Endothelial cell of umbilical vein (primary cell): ENCODE results near the gene RASSF6. TPM values are rescaled to one million over a fixed set of nuclear protein-coding genes. Genes with fewer than 3 reads are reported as not detected.

Experiments
- BruUV-seq: library from RNA; stranded (reverse); fragments of 400-500 nt; replicated peaks from 2 replicates; lab custom pipeline; 2021; lab: Mats Ljungman, UMichigan
- CTCF ChIA-PET: fragments of 300-600, 350-600 bp; sonication (Branson Sonifier 250); formaldehyde crosslinking; loops from one replicate; lab custom pipeline; 2021; ENCODE audit warnings: antibody characterized with exemption, inconsistent platforms; lab: Charles Lee
- POLR2A ChIA-PET: fragments of 300-600, 350-600 bp; sonication (Branson Sonifier 250); formaldehyde crosslinking; loops from one replicate; lab custom pipeline; 2021; ENCODE audit warnings: antibody characterized with exemption, inconsistent platforms; lab: Charles Lee
- DNase-seq: peaks from one replicate; pipeline ENCODE4 v3.0.0-alpha.2; 2011; ENCODE audit warnings: low read depth, low spot score
- FAIRE-seq: peaks from 2 replicates; lab custom pipeline; 2011; peaks lifted over from hg19 to GRCh38; lab: Jason Lieb, UNC
- H2AFZ ChIP-seq: 2 replicates; pipeline ENCODE4 v1.6.0; 2012; ENCODE audit warnings: low read depth, low read length, control low read depth, inconsistent platforms
- H3K27ac ChIP-seq: 2 replicates; pipeline ENCODE4 v1.5.1; 2011; ENCODE audit warnings: low read depth, mild to moderate bottlenecking, control low read depth, low read length, moderate library complexity; ENCODE audit not compliant: insufficient read depth
- H3K27me3 ChIP-seq, 2 experiments: 2 replicates each; pipeline versions ENCODE4 v1.6.0 to v1.6.1; 2011; ENCODE audit warnings: low read length in 2 of 2, mixed read lengths in 1 of 2; ENCODE audit not compliant: control insufficient read depth in 2 of 2, insufficient read depth in 2 of 2
- H3K36me3 ChIP-seq, 2 experiments: 2 replicates in 1 of 2; 3 replicates in 1 of 2; pipeline ENCODE4 v1.5.1; 2011; ENCODE audit warnings: low read length in 2 of 2, mild to moderate bottlenecking in 1 of 2, moderate library complexity in 1 of 2; ENCODE audit not compliant: control insufficient read depth in 2 of 2, insufficient read depth in 2 of 2; ENCODE audit errors: extremely low read depth in 1 of 2
- H3K4me1 ChIP-seq: 3 replicates; pipeline ENCODE4 v1.5.1; 2011; ENCODE audit warnings: mild to moderate bottlenecking, low read length; ENCODE audit not compliant: control insufficient read depth, insufficient read depth; ENCODE audit errors: extremely low read depth
- H3K4me2 ChIP-seq: 2 replicates; pipeline ENCODE4 v1.6.1; 2011; ENCODE audit warnings: low read length, control low read depth, mixed read lengths; ENCODE audit not compliant: insufficient read depth
- H3K4me3 ChIP-seq, 3 experiments: fragments of 200-600 bp in 1 of 3; sonication (generic), shearing (Covaris generic) in 1 of 3; replicated peaks in 1 of 3; 2 replicates each; pipeline ENCODE4 v1.5.1; 2011 to 2016; ENCODE audit warnings: control low read depth in 3 of 3, low read length in 3 of 3, mild to moderate bottlenecking in 2 of 3, inconsistent platforms in 1 of 3, low read depth in 1 of 3, moderate library complexity in 1 of 3; ENCODE audit not compliant: insufficient read depth in 1 of 3
- H3K79me2 ChIP-seq: 2 replicates; pipeline ENCODE4 v1.6.0; 2012; ENCODE audit warnings: low read length, inconsistent platforms; ENCODE audit not compliant: control insufficient read depth, insufficient read depth
- H3K9ac ChIP-seq: replicated peaks from 2 replicates; pipeline ENCODE3; 2011; ENCODE audit warnings: low read length, control low read depth; ENCODE audit not compliant: insufficient read depth; ENCODE audit errors: extremely low read depth
- H3K9me1 ChIP-seq: replicated peaks from 3 replicates; pipeline ENCODE4 v1.6.0; 2011; ENCODE audit warnings: mild to moderate bottlenecking, low read length; ENCODE audit not compliant: control insufficient read depth, insufficient read depth; ENCODE audit errors: extremely low read depth
- H3K9me3 ChIP-seq: replicated peaks from 2 replicates; pipeline ENCODE4 v1.5.1; 2012; ENCODE audit warnings: low read length, inconsistent platforms; ENCODE audit not compliant: control insufficient read depth, insufficient read depth
- H4K20me1 ChIP-seq: replicated peaks from 2 replicates; pipeline ENCODE3; 2011; ENCODE audit warnings: mild to moderate bottlenecking, low read length; ENCODE audit not compliant: control insufficient read depth, insufficient read depth; ENCODE audit errors: extremely low read depth
- CTCF ChIP-seq, 2 donors: IDR thresholded peaks; 1 replicate in 1 of 2; 2 replicates in 1 of 2; pipeline ENCODE4 v1.5.1; 2011; ENCODE audit warnings: low read length in 2 of 2, mild to moderate bottlenecking in 2 of 2, moderate library complexity in 2 of 2, control low read depth in 1 of 2, inconsistent platforms in 1 of 2, low read depth in 1 of 2; ENCODE audit not compliant: insufficient read depth in 1 of 2; ENCODE audit errors: extremely low read depth in 1 of 2
- EZH2 ChIP-seq: IDR thresholded peaks from 2 replicates; pipeline ENCODE4 v1.6.1; 2012; ENCODE audit warnings: borderline replicate concordance, low read depth, mild to moderate bottlenecking, moderate library complexity, low read length, inconsistent platforms; ENCODE audit not compliant: severe bottlenecking
- FOS ChIP-seq: IDR thresholded peaks from 2 replicates; pipeline ENCODE4 v1.6.1; 2011; ENCODE audit warnings: mild to moderate bottlenecking, low read length, moderate library complexity, borderline replicate concordance; ENCODE audit not compliant: insufficient read depth
- GATA2 ChIP-seq: IDR thresholded peaks from 2 replicates; pipeline ENCODE4 v1.7.0; 2011; ENCODE audit warnings: low read depth, mild to moderate bottlenecking, moderate library complexity, mixed read lengths, low read length; ENCODE audit not compliant: insufficient read length, insufficient read depth
- JUN ChIP-seq: IDR thresholded peaks from 2 replicates; pipeline ENCODE4 v1.6.1; 2011; ENCODE audit warnings: borderline replicate concordance, low read depth; ENCODE audit not compliant: insufficient read length, insufficient read depth
- MAX ChIP-seq: IDR thresholded peaks from 2 replicates; pipeline ENCODE4 v1.6.1; 2011; ENCODE audit not compliant: insufficient read depth, insufficient read length
- MYC ChIP-seq: IDR thresholded peaks from one replicate; pipeline ENCODE4 v1.6.1; 2011; ENCODE audit warnings: mild to moderate bottlenecking, low read depth, low read length
- POLR2A ChIP-seq: IDR thresholded peaks from 2 replicates; pipeline ENCODE4 v1.6.1; 2012; ENCODE audit warnings: low read depth, mild to moderate bottlenecking, control low read depth, low read length
- POLR2AphosphoS5 ChIP-seq: IDR thresholded peaks from 2 replicates; pipeline ENCODE4 v1.6.1; 2012; ENCODE audit warnings: low read depth, mild to moderate bottlenecking, control low read depth, low read length, moderate library complexity; ENCODE audit not compliant: insufficient read depth
- dilution Hi-C: fragments of 300-500 bp; cut with MboI; formaldehyde crosslinking; loops from one replicate; pipeline ENCODE4 v1.15.0; 2019; ENCODE audit warnings: low sequenced_read_pairs; ENCODE audit not compliant: extremely low pct_ligation_motif_present
- intact Hi-C: fragments of 100-400 bp; cut with micrococcal nuclease; formaldehyde crosslinking; loops from one replicate; pipeline ENCODE4 v1.10.0; 2022
- polyA plus RNA-seq, 4 experiments: library from polyadenylated mRNA; depleted of rRNA in 3 of 4; stranded (reverse) in 3 of 4; unstranded in 1 of 4; fragments of >200 nt; gene quantifications; 2 replicates each; pipeline versions ENCODE4 v1.2.1 to v1.2.3, GENCODE V29; 2011 to 2012; ENCODE audit warnings: missing spikeins in 1 of 4
- total RNA-seq: library from RNA; stranded (reverse); gene quantifications from 2 replicates; pipeline ENCODE4 v1.2.3, GENCODE V29; 2021

RASSF6 gene
- total and polyA plus RNA-seq, 2 donors (not counting 3 experiments of a cell fraction or from before 2014, with no cell fraction given) = not detected

GRCh38 chr4:73539386-73539785, 80.8 kb downstream of the RASSF6 start:
- CTCF ChIA-PET = no interaction called here
- TF ChIP-seq GATA2 (no peak), POLR2A (no peak), MYC (no peak), JUN (no peak), MAX (no peak), FOS (no peak), POLR2AphosphoS5 (no peak), EZH2 (no peak), CTCF (IDR thresholded peaks at IDR 0.05; ENCODE audit: extremely low read depth in 1 of 2, insufficient read depth in 1 of 2, low read depth in 1 of 2, low read length in 2 of 2) (no peak)
- no peak for DNase-seq

More at GRCh38 chr4:73539386-73539785, 80.8 kb downstream of the RASSF6 start:
- POLR2A ChIA-PET = no interaction called here
- no peaks in the 10 kb centered on the region for H3K79me2 ChIP-seq
- dilution Hi-C loops = no loop called here
- no peaks in the 10 kb centered on the region for H4K20me1 ChIP-seq
- H2AFZ ChIP-seq = no peak overlapping the region
- no TSS peak for BruUV-seq
- H3K4me3 ChIP-seq = no peak overlapping the region
- FAIRE-seq = no peak
- H3K4me2 ChIP-seq = no peak overlapping the region
- no peaks in the 10 kb centered on the region for H3K36me3 ChIP-seq
- H3K9ac ChIP-seq = no peak overlapping the region
- H3K4me1 ChIP-seq = no peaks in the 10 kb centered on the region
- intact Hi-C loops = no loop called here
- H3K27ac ChIP-seq = no peak overlapping the region
- H3K9me1 ChIP-seq = no peaks in the 10 kb centered on the region
- H3K27me3 ChIP-seq = peaks cover 0 to 3% of the 10 kb centered on the region in 2 experiments
- no peaks in the 10 kb centered on the region for H3K9me3 ChIP-seq
